H1 (cell line): ENCODE results near the gene TTBK2. TPM values are rescaled to one million over a fixed set of nuclear protein-coding genes. Genes with fewer than 3 reads are reported as not detected.

ENCODE experiments used
- BACH1 ChIP-seq: IDR thresholded peaks from 2 replicates; pipeline ENCODE4 v1.6.1; 2012; ENCODE audit warnings: low read length, improper control_type of control experiment
- polyA plus RNA-seq, 7 experiments: library from polyadenylated mRNA; depleted of rRNA in 3 of 7; stranded (reverse) in 5 of 7; unstranded in 2 of 7; fragments of >200 nt in 5 of 7; fragments of 200-250 nt in 2 of 7; gene quantifications; 1 replicate in 5 of 7; 2 replicates in 1 of 7; 4 replicates in 1 of 7; pipeline versions ENCODE4 v1.2.1 to v1.2.3, GENCODE V29; 2011 to 2013; ENCODE audit warnings: missing spikeins in 2 of 7, mixed read lengths in 2 of 7
- total RNA-seq: library from RNA; stranded (reverse); fragmentation: NEBNext Ultra II Directional; extraction: Animal tissue kit (Norgen Biotek cat#: 25700); gene quantifications from 2 replicates; pipeline ENCODE4 v1.2.1, GENCODE V29; 2021

The TTBK2 gene
- total and polyA plus RNA-seq, 2 of the 8 experiments (the other 6 are each of a cell fraction or from before 2014, with no cell fraction given), result 2.7 to 18.2 TPM

GRCh38 chr15:42732095-42732827 is 188.3 kb downstream of the TTBK2 start (continued):
- no peak for TF ChIP-seq BACH1
